GM18502 (cell line): ENCODE results near the gene SRD5A2.
"Not testable (repeated sequence)": the region's sequence is repeated elsewhere in the genome, so short reads cannot be mapped to it uniquely, and the experiment has no call there.

Source experiments
- ATAC-seq: cut with Tn5 transposase; IDR thresholded peaks from one replicate; pipeline ENCODE4 v1.9.1; 2021; ENCODE audit warnings: mild to moderate bottlenecking; ENCODE audit not compliant: unreplicated experiment, poor library complexity

SRD5A2 gene

DNA sequence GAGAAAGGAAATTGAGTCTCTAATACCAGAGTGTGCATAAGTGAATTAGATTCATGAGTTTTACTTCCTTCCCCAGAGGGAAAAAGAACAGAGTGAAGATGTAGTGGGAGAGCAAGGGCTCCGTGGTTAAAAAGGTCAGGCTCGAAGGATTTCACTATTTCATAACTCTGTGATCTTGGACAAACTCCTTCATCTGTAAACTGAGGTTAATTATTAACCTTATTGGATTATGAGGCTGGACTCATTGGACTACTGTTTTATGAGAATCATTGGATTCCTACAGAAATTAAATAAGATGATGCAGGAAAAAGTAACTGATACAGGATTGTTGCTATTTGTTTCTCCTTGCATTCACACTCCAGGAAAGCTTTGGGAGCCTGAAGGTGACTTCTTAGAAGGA, 45.0 kb downstream of the SRD5A2 start:
- no peak for ATAC-seq

DNA sequence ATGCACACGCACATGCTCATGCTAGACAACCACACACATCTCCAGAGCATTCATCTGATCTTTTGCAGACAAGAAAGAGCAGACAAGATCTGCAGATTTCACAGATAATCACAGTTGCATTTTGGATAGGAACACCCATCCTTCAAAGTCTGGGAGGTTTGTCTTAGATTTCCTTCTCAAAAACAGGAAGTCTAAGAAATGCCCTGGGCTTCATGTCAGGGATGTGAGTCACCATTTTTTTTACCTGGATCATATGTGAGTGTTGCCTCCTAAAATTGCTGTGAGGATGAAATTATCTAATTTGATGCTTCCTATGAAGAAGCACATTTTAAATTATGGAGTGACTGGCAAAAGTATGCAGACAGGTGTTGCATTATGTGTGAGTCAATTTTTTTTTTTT, 46.1 kb downstream of the SRD5A2 start:
- ATAC-seq: no peak

DNA sequence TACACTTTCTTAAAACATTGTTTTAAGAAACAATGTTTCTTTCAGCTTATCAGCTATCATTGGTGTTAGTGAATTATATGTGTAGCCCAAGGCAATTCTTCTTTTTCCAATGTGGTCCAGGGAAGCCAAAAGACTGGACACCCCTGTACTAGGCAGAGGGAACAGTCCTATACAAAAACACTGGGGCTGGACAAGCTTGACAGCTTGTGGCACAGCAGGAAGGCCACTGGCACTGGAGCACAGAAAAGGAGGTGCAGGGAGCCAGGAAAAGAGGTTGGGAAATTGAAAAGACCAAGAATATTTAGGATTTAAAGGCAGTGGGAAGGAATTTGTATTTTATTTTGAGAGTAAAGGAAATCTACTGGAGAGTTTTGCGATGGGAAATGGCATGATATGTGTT, 47.7 kb downstream of the SRD5A2 start:
- ATAC-seq: no peak

DNA sequence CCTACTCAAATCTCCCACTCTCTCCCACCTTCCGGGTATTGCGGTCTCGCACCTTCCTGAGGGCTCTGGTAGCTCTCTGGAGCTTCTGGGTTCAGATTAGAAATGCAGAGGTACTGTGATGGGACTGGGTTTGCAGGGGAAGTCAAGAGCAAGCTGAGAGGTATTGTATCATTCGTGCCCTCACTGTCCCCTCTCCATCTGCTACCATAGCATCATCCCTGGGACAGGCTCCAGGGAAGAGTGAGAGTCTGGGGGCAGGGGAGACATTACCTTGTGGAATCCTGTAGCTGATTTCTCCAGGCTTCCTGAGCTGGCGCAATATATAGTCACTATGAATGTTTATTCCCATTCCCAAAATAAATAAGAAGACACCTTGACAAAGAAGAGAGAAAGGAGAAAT, 49.6 kb downstream of the SRD5A2 start:
- ATAC-seq: no peak

DNA sequence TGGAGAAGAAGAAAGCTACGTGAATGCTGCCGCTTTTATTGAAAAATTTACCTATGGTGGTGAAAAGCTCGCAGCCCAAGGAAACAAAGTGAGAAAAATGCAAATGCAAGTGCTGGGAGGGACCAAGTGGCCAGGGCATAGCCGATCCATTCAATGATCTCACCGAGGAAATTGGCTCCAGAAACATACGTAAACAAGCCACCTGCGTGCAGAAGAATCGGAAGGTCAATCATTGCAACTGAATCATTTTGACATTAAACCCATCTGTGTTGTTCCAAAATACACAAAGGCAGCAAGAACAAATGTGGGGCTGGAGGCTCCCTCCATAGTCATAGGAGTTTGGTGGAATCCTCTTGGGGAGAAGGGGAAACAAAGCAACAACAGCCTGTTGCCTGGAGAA, 51.5 kb downstream of the SRD5A2 start:
- no peak for ATAC-seq

DNA sequence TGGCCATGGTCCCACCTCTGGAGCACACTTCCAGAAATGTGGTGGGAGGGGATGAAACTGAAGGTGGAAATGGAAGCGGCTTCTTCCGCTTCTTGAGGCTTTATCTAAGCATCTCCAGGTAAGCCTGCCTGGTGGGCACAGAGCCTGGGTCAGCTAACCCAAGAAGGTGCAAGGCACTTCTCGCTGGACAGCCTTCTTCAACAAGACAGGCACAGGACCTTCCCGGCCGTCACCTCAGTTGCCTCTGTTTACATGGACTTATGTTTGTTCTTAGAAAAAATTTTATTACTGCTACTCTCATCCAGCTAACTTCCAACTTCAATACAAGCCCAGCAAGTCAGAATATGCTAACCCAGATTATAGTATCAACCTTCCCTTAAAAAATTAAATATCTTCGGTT, 51.9 kb downstream of the SRD5A2 start:
- ATAC-seq: no peak

DNA sequence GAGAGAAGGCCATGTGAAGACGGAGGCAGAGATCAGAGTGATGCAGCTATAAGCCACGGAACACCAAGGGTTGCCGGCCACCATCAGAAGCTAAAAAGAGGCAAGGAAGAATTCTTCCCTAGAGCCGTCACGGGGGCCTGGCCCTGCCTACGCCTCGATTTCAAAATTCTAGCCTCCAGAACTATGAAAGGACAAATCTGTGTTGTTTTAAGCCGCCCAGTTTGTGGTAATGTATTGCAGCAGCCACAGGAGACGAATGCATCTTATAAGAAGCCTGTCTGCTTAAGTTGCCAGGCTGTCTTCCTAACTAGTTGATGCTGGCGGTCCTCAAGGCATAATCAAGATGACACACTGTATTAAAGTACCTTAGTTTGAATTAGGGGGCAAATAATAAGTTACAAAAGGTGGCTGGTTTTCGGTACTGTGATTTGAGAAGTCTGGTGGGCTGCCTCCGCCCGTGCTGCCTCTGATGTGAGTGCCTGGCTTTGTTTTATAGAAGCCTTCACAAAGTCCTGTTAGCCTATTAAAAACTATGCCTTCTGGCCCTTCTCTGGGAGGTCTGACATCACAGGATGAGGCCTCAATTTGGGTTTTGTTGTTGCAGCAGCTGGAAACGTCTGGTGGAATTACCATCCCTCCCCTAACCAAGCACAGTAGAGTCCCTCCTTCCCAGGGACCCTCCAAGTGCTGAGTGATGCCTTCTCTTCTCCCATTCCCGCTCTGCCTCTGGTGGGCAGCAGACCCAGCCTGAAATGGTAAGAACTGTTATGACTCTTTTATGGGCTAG, 53.6 kb downstream of the SRD5A2 start:
- ATAC-seq: no peak

DNA sequence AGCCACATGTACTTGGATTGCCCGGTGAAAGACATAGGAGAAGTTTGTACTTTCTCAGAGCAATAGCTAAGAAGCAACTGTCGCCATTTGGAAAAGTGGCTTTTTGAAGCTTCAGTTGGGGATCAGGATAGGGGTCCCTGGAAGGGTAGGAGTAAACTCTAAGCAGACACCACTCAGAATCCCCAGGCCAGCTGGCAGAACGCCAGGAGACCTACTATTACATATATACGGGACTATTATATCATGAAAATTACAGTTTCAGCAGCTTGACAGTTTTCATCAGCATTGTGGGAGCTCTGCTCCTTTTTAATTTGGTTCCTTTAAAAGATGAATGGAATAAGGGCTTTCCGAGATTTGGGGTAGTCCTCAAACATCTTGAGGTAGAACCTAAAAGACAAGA, 54.9 kb downstream of the SRD5A2 start:
- ATAC-seq: no peak

DNA sequence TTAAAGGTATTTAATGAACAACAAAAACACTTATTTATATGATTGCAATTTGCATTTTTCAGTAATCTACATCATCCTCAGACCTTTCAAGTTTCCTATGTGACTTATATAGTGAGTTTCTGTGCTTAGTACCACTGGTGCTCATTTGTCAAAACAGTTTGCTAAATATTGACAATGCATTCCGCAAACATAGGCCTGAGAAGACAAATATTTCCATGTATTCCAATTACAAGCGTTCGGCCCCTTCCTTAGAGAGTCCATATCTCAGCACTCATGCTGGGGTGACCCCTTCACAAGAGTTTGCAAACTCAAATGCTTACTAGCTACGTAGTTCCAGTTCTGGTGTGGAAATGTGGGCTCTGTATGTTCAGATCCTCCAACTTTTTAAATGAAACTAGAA, 56.1 kb downstream of the SRD5A2 start:
- ATAC-seq: no peak

DNA sequence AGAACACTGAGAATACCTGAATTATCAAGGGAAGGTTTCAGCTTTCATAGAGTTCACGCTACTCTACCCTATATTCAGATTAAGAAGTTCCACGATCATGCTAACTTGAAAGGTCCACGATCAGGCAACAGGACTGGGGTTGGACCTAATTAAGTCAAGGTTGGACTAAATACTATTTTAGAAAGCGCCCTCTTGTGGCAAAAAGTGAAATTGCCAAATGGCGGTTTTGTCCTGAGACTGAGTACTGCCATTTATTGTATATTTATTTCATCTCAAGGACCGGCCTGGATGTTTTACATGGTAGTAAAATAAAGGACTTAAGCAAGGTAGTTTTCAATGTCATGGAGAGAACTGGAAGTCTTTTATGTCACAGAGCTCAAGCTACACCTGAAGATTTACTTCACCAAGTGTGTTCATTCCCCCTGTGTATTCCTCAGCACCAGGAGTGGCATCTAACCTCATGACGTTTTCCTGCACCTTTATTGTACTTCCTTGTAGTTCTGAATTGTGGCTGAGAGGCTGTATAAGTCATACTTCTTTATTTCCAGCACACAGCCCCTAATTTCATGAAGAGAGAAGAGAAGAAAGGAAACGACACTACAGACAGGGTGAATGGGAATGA, 56.8 kb downstream of the SRD5A2 start:
- peak; percentile 46 for ATAC-seq

DNA sequence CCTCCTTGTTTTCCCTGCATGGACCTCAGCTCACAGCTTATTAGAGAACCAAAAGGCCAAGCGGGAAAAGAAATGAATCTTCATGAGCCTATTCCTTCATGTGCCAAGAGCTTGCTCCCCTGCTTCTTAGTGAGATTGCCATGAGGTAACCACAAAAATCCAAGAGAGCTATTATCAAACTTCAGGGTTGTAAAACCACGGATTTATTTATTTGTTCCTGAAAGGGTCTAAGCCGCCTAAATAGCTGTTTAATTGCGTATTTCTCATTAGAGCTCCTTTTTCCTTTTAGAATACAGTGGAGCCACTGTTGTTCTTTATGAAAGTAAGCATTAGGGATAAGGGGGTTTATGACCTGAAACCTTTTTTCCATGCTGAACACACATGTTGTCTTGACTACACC, 58.0 kb downstream of the SRD5A2 start:
- no peak for ATAC-seq

DNA sequence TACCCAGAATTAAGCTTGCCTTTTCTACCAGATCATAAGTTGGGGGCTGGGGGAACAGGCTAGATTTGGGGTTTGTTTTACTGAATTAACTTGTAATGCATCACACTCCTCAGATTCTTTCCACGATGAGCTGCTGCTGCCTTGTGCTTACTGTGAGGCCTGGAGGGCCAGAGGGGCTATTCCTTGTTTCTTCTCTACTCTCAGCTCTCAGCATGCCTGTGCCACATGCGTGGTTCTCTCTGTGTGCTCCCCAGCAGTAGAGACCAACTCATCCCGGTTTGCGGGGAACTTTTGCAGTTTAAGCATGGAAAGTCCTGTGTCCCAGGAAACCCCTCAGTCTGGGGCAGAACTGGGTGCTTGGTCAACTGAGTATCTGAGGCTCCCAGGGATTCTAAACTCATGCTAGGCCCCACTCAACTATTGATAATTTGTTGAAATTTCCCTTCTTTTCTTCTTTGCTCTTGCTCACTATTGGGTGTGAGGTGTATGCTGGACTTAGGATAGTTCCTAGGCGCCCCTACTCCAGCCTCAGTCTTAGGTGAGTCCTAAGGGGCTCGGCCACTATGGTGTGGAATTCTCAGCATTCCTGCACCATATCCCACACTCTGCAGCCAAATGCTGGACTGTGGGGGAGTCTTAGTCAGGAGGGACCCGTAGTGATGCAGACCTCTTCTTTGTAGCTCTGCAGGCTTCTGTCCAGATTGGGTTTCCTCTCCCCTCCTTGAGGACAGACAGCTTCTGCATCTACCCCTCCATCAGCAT, 63.1 kb downstream of the SRD5A2 start:
- ATAC-seq: no peak

DNA sequence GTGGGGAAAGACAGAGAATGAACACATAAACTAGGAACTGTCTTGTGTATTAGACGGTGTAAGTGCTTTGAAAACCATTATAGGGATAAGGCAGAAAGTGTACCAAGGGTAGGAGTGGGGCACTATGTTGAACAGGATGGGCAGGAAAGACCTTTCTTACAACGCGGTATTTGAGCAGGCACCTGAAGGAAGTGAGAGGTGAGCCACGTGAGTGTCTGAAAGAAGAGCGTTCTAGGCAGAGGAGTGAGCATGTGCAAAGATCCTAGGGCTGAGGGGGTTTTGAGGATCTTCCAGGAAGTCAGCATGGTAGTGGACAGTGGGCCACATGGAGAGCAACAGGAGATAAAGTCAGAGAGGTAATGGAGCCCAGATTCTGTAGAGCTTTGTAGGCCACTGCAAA, 65.2 kb downstream of the SRD5A2 start:
- ATAC-seq: no peak

DNA sequence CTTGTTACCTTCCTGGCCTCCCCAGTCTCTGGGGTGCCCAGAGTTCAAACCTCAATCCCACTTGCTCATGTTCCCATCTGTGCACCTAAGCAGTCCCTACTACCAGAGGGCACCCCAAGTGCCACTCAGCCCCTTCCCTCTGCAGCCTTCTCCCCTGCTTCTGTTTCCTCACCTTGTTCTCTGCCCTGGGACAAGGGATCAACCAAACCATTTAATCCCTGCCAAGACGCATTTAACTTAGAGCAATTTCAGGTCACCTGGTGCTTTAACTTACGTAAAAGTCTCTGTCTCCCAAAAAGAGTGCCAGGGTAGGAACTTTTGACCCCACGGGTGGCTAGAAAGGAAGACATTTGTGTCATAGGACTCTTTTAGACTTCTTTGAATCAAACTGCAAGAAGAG, 67.2 kb downstream of the SRD5A2 start:
- ATAC-seq: no peak

DNA sequence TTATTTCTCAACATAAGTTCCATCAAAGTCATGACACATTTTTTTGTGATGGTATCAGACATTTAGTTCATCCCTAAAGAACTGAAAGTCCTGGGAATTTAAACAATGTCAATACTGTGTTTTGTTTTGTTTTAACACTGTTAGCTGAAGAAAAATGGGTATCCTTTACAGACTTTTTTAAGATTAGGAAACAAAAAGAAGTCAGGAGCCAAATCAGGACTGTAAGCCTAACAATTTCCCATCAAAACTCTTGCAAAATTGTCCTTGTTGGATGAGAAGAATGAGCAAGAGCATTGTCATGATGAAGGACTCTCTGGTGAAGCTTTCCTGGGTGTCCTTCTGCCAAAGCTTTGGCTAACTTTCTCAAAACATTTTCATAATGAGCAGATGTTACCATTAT, 69.4 kb downstream of the SRD5A2 start:
- no peak for ATAC-seq

DNA sequence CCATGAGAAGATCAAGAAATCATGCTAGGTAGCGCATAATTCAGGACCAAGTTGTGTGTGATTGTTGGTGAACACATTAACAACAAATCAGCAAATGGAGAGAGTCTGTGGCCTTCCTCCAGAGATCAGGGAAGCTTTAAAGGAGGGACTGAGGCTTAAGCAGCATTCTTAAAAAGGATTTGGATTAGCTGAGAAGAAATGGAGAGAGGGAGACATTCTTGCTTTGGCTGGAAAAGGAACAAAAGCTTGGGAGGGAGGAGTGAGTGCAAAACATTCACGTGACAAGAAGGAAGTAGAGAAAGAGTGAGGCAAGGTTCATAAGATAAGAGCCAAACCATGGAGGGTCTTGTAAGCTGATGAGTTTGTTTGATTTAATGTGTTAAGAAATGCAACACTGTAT, 75.6 kb downstream of the SRD5A2 start:
- no peak for ATAC-seq

DNA sequence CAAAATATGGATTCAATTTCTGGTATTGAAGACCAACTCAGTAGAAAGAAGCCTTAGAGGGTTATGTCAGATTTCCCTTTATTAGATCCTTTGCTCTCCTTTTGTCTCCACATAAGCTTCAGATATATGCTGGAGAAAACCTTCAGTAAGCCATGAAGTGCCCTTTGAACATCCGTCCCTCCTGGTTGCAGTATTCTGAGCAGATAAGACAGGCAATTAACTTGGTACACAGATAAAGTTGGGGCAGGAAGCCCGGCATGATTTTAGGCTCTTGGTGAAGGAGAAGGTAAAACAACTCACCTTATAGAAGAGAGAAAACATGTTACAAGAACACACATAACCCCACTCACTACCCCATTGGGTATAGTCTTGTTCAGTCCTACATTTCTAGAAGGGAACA, 76.4 kb downstream of the SRD5A2 start:
- no peak for ATAC-seq

DNA sequence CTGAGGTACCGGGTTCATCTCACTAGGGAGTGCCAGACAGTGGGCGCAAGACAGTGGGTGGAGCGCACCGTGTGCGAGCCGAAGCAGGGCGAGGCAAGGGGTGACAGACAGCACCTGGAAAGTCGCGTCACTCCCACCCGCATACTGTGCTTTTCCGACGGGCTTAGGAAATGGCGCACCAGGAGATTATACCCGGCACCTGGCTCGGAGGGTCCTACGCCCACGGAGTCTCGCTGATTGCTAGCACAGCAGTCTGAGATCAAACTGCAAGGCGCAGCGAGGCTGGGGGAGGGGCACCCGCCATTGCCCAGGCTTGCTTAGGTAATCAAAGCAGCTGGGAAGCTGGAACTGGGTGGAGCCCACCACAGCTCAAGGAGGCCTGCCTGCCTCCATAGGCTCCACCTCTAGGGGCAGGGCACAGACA, 84.3 kb downstream of the SRD5A2 start:
- ATAC-seq: not testable (repeated sequence)

DNA sequence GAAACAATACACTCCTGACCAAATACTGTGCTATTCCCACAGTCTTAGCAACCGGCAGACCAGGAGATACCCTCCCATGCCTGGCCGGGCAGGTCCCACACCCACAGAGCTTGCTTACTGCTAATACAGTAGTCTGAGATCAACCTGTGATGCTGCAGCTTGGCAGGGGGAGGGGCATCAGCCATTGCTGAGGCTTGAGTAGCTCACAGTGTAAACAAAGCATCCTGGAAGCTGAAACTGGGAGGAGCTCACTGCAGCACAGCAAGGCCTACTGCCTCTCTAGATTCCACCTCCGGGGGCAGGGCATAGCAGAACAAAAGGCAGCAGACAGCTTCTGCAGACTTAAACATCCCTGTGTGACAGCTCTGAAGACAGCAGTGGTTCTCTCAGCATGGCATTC, 91.4 kb downstream of the SRD5A2 start:
- not testable (repeated sequence) for ATAC-seq

DNA sequence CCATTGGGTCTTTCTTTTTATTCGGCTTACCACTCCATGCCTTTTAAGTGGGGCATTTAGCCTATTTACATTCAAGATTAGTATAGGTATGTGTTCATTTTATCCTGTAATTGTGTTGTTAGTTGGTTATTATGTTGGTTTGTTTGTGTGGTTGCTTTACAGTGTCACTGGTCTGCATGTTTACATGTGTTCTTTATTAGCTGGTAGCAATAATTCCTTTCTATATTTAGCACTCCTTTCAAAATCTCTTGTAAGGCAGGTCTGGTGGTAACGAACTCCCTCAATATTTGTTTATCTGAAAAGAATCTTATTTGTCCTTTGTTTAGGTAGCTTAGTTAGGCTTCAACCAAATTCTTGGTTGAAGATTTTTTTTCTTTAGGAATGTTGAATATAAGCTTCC, 97.5 kb downstream of the SRD5A2 start:
- no peak for ATAC-seq

DNA sequence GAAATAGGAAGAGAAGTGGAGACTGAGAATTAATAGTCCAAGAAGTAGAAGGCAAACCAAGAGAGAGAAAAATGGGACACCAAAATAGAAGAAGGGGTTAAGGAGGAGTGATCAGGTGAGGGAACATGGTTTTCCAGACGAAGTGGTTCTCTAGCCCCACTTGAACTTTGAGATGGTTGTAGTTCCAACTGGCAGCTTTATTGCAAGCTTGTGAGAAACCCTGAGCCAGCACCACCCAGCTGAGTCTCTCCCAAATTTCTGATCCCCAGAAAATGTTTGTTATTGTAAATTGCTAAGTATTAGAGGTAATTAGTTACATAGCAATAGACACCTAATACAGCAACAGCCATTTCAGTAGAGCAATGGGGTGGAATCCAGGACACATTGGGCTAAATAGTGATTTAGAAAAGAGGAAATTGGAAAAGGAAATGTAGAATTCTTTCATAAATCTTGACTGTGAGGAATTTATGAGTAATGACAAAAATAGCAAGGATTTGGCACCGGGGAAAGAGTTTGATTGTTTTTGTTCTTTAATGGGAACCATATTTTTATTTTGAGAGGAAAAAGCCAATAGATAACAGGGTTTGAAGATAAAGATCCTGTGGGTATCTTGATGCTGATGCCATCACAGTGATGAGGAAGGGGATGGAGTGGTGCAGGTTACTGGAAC, 104.1 kb downstream of the SRD5A2 start:
- ATAC-seq: no peak
